G401.6 (cell line): ENCODE results near the gene KCNH8.

Experiments used
- FAIRE-seq: peaks from 2 replicates; lab custom pipeline; 2012; peaks lifted over from hg19 to GRCh38; lab: Jason Lieb, UNC

Gene KCNH8

GRCh38 chr3:19364148-19364547, 215.8 kb downstream of the KCNH8 start:
- FAIRE-seq: no peak

- no peak for FAIRE-seq
Observed at GRCh38 chr3:19365471-19365870, 217.2 kb downstream of the KCNH8 start.

- no peak for FAIRE-seq
Observed at GRCh38 chr3:19384868-19385267, 236.6 kb downstream of the KCNH8 start.

GRCh38 chr3:19392150-19392549, 243.8 kb downstream of the KCNH8 start:
- FAIRE-seq: no peak

GRCh38 chr3:19394946-19395345, 246.6 kb downstream of the KCNH8 start:
- FAIRE-seq: no peak

- FAIRE-seq: no peak
Observed at GRCh38 chr3:19396726-19397125, 248.4 kb downstream of the KCNH8 start.

- no peak for FAIRE-seq
Observed at GRCh38 chr3:19399356-19399755, 251.0 kb downstream of the KCNH8 start.

GRCh38 chr3:19399836-19400235, 251.5 kb downstream of the KCNH8 start:
- FAIRE-seq: no peak

GRCh38 chr3:19420159-19420558, 271.8 kb downstream of the KCNH8 start:
- no peak for FAIRE-seq

GRCh38 chr3:19425825-19426224, 277.5 kb downstream of the KCNH8 start:
- no peak for FAIRE-seq

GRCh38 chr3:19427422-19428149, 279.3 kb downstream of the KCNH8 start:
- no peak for FAIRE-seq

GRCh38 chr3:19428729-19429128, 280.4 kb downstream of the KCNH8 start:
- FAIRE-seq: no peak

GRCh38 chr3:19432669-19433068, 284.4 kb downstream of the KCNH8 start:
- FAIRE-seq: no peak

- FAIRE-seq: no peak
Observed at GRCh38 chr3:19436746-19437145, 288.4 kb downstream of the KCNH8 start.

GRCh38 chr3:19439944-19440343, 291.6 kb downstream of the KCNH8 start:
- no peak for FAIRE-seq

- FAIRE-seq: no peak
Observed at GRCh38 chr3:19446138-19446537, 297.8 kb downstream of the KCNH8 start.

- no peak for FAIRE-seq
Observed at GRCh38 chr3:19446687-19447086, 298.4 kb downstream of the KCNH8 start.

GRCh38 chr3:19455546-19455945, 307.2 kb downstream of the KCNH8 start:
- FAIRE-seq: no peak

GRCh38 chr3:19456738-19457137, 308.4 kb downstream of the KCNH8 start:
- no peak for FAIRE-seq

GRCh38 chr3:19457449-19457848, 309.1 kb downstream of the KCNH8 start:
- no peak for FAIRE-seq

- no peak for FAIRE-seq
Observed at GRCh38 chr3:19467761-19468160, 319.5 kb downstream of the KCNH8 start.

GRCh38 chr3:19471138-19471537, 322.8 kb downstream of the KCNH8 start:
- no peak for FAIRE-seq

- no peak for FAIRE-seq
Observed at GRCh38 chr3:19473971-19474580, 325.8 kb downstream of the KCNH8 start.

- no peak for FAIRE-seq
Observed at GRCh38 chr3:19476281-19476680, 328.0 kb downstream of the KCNH8 start.
